HPDE6-E6E7 (cell line): ENCODE measurements around the gene ZAP70.

Source experiments
- DNase-seq: peaks from one replicate; pipeline ENCODE4 v3.0.0; 2011; ENCODE audit warnings: missing footprints; ENCODE audit errors: extremely low spot score

The ZAP70 gene

GRCh38 chr2:97734061-97735051 is 21.0 kb downstream of the ZAP70 start:
- no peak for DNase-seq

- no peak for DNase-seq
Observed at GRCh38 chr2:97735161-97735561, 21.8 kb downstream of the ZAP70 start.

- no peak for DNase-seq
Observed at GRCh38 chr2:97736185-97736584, 22.8 kb downstream of the ZAP70 start.

GRCh38 chr2:97736608-97737330 is 23.4 kb downstream of the ZAP70 start:
- DNase-seq, result no peak

- DNase-seq, result no peak
Observed at GRCh38 chr2:97737421-97738178, 24.2 kb downstream of the ZAP70 start.

- no peak for DNase-seq
Observed at GRCh38 chr2:97738179-97739019, 25.0 kb downstream of the ZAP70 start.

- DNase-seq, result no peak
Observed at GRCh38 chr2:97739020-97739892, 25.9 kb downstream of the ZAP70 start.

GRCh38 chr2:97739893-97740245 is 26.5 kb downstream of the ZAP70 start:
- no peak for DNase-seq

GRCh38 chr2:97740590-97741182 is 27.3 kb downstream of the ZAP70 start:
- DNase-seq, result no peak

GRCh38 chr2:97741251-97741650 is 27.9 kb downstream of the ZAP70 start:
- DNase-seq, result no peak

GRCh38 chr2:97741686-97742085 is 28.3 kb downstream of the ZAP70 start:
- DNase-seq, result no peak

GRCh38 chr2:97742381-97742847 is 29.0 kb downstream of the ZAP70 start:
- no peak for DNase-seq

GRCh38 chr2:97743913-97744312 is 30.5 kb downstream of the ZAP70 start:
- DNase-seq, result no peak

- DNase-seq, result no peak
Observed at GRCh38 chr2:97745474-97746174, 32.2 kb downstream of the ZAP70 start.

- no peak for DNase-seq
Observed at GRCh38 chr2:97747285-97747684, 33.9 kb downstream of the ZAP70 start.

- DNase-seq, result no peak
Observed at GRCh38 chr2:97747716-97748115, 34.3 kb downstream of the ZAP70 start.

- DNase-seq, result no peak
Observed at GRCh38 chr2:97749581-97749980, 36.2 kb downstream of the ZAP70 start.

- DNase-seq, result no peak
Observed at GRCh38 chr2:97750017-97750416, 36.6 kb downstream of the ZAP70 start.

- no peak for DNase-seq
Observed at GRCh38 chr2:97751752-97752151, 38.4 kb downstream of the ZAP70 start.
